ENCODE data around the gene TMEM41B.
A peak's percentile ranks its signal among the peaks of the same experiment; 100 is the strongest.
"Not testable (repeated sequence)": the region's sequence is repeated elsewhere in the genome, so short reads cannot be mapped to it uniquely, and the experiment has no call there.

The TMEM41B gene, protein sequence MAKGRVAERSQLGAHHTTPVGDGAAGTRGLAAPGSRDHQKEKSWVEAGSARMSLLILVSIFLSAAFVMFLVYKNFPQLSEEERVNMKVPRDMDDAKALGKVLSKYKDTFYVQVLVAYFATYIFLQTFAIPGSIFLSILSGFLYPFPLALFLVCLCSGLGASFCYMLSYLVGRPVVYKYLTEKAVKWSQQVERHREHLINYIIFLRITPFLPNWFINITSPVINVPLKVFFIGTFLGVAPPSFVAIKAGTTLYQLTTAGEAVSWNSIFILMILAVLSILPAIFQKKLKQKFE

DNA sequence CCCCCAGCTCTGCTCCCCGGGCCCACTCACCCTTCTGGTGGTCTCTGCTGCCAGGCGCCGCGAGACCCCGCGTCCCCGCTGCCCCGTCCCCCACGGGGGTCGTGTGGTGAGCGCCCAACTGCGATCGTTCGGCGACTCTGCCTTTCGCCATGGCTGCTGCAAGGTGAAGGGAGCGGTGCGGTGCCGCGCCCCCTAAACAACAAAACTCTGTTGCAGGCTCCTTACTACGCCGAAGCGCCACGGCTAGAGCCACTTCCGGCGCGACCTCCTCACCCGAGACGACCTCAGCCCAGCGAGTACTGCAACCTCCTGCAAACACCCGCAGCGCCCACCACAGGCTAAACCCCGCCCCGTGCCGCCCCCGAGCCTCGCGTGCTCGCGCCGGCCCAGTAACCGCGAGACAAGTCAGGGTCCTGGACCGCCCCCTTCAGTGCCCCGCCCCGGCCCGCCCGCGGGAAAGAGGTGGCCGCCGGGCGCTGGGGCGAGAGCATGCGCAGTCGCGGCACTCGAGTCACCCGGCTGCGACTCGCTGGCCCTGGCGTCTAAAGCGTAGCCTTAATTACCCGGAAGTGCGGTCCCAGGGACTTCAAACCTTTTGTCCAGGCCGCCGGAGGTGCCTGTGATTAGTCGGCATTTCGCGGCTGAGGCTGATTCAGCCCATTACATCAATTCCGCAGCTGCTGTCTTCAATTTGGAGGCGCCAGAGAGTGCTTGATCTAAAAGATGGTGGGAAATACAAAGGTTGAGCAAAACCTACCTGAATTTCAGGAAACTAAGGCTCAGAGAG is at the start of gene TMEM41B:
TMEM41B (minus strand) TSS at position 303 of the 787 bp plus-strand sequence; CDS start at position 151, 152 bp downstream.
- peak; percentile 99 to 100 for DNase-seq (ENCODE audit: low read depth in 2 of 2)

DNA sequence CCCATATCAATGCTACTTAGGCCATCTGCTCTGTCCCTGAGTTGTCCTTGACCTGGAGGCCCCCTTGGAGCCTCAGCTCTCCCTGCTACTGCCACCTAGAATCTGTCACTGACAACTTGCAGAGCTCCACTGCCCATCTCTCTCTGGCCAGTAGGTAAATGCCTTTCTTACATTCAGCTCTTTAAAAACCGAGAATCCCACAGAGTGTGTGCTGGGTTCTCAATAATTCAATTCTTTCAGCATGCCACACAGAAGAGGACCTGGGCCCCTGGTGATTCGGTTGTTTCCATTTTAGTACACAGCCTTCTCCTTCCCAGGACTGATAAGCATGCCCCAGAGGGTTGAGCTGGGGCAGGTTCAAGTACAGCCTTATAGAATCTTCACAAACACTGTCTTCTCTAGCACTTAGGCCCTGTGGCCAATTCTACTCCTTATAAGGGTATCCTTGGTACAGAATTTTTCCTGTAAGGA is 48.0 kb upstream of the TMEM41B start:
- no peak for DNase-seq (ENCODE audit: low read depth in 2 of 2)

DNA sequence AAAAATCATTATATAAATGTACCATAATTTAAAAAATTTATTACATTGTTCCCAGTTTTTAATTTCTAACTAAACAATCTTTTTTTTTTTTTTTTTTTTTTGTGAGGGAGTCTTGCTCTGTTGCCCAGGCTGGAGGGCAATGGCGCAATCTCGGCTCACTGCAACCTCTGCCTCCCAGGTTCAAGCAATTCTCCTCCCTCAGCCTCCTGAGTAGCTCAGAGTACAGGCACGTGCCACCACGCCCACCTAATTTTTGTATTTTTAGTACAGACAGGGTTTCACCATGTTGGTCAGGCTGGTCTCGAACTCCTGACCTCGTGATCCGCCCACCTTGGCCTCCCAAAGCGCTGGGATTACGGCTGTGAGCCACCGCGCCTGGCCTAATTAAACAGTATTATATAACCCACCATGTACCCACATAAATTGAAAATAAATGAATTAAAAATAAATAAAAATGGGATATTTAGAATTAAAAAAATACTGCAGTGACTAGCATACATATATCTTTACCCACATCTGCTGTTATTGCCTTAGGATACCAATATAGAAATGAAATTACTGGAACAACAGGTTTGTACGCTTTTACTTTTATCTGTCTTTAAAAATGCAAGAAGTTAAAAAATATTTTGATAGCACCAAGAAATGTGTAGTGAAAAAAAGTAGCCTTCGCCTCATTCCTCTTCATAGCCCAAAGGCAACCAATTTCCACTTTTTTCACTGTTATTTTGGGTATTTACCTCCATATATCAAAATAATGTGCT is 46.6 kb upstream of the TMEM41B start:
- not testable (repeated sequence) for DNase-seq (ENCODE audit: low read depth in 2 of 2)

DNA sequence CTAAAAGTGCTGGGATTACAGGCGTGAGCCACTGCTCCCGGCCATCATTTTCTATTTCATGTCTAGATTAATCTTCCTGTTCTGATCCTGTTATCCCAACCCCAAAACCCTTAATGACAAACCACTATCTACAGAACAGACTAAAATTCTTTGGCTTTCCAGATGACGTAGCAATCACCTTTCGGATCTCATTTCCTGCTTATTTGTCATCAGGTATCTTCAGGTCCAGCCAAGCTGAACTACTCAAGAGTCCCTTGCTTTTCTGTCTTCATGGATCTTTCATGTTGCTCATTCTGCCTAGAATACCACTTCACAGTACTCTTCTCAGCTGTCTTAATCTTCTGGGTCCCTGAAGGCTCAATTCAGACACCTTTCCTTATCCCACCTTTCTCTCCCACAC is 42.6 kb upstream of the TMEM41B start:
- no peak for DNase-seq (ENCODE audit: low read depth in 2 of 2)

DNA sequence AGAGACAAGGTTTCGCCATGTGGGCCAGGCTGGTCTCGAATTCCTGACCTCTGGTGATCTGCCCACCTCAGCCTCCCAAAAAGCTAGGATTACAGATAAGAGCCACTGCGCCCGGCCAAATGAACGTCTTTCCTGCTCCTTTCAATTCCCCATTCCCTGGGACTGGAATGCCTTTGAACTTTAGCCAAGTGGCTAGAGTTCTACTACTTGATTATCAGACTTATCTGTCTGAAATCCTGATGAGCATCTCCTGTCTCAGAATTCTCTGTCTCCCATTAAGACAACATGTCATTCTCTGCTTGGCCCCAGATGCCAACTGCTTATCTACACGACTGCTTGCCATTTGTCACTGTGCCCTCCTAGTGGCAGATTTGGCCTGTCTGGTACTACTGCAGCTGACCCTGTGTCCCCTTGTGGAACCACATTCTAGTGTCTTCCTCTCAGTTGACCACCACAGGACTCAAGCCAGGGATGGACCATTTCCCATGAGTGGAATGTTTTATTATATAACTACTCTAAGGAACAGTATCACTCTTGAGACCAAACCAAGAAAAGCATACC is 37.0 kb upstream of the TMEM41B start:
- no peak for DNase-seq (ENCODE audit: low read depth in 2 of 2)

DNA sequence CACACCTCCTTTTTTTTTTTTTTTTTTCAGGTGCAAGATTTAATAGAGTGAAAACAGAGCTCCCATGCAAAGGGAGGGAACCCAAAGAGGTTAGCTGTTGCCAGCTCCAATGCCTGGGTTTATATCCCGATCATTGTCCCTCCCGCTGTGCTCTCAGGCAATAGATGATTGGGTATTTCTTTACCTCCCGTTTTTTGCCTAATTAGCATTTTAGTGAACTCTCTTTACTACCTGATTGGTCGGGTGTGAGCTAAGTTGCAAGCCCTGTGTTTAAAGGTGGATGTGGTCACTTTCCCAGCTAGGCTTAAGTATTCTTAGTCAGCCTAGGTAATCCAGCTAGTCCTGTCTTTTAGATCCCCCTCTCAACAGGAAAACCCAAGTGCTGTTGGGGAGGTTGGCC is 33.4 kb upstream of the TMEM41B start:
- not testable (repeated sequence) for DNase-seq (ENCODE audit: low read depth in 2 of 2)

DNA sequence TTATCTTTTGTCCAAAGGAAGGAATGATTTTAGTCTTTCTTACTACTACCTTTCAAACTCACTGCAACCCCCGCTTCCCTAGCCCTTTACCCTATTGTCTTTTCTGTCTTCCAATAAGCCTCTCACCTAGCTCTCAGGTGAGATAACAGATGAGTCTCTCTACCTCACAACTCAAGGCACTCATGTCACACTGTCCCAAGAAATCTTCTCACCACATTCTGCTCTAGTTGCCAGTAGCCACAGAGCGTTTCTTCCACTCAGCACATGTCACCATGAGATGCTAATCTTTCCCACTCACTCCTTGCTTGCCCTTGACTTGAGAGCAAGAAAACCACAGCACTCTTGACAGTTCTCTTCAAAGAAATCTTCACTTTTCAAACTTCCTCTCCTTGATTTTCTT is 32.7 kb upstream of the TMEM41B start:
- DNase-seq (ENCODE audit: low read depth in 2 of 2) = no peak

DNA sequence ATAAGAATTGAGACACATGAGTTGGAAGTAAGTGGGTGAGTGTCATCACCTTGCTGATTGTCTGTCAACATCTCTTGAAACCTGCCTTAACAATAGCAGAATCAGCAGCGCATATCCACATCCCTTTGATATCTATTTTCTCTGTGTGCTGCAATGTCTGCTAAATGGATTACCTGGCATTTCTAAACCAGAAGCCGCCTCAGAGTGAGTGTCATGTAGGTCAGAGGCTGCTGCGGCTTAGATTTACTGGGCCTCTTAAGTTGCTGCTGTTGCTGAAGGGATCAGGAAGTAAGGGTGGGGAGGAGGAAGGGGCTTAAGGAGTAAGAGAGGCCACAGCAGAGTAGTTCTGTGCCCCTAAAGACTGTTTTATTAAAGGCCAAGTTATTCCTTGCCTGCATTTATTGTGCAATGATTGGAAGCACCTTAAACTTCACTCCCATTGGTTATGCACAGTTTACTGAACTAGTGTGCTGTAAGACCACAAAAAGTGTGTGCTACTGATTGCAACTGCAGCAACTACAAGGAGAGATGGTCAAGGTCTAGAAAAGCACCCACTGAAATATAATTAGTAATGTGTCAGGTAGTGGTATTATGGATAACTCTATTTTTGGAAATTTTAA is 29.8 kb upstream of the TMEM41B start:
- DNase-seq (ENCODE audit: low read depth in 2 of 2) = no peak

DNA sequence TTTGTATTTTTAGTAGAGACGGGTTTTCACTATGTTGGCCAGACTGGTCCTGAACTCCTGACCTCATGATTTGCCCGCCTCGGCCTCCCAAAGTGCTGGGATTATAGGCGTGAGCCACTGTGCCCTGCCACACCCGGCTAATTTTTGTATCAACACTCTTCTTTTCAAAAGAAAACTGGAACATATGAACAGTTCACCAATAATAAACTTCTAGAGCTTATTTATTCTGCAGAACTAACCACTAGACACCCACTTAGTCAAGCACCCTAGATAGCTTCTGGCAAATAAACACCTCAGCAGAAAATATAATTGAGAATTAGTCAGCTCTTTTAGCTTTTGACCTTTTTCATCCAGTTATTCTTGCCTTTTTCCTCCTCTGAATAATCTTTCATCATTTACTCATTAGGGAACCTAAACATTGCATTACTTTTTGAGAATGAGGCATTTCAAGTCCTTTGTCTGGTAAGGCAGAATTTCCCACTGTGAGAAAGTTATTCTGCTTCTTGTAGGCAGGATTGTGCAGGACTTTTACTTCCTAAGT is 27.3 kb upstream of the TMEM41B start:
- DNase-seq (ENCODE audit: low read depth in 2 of 2) = no peak

DNA sequence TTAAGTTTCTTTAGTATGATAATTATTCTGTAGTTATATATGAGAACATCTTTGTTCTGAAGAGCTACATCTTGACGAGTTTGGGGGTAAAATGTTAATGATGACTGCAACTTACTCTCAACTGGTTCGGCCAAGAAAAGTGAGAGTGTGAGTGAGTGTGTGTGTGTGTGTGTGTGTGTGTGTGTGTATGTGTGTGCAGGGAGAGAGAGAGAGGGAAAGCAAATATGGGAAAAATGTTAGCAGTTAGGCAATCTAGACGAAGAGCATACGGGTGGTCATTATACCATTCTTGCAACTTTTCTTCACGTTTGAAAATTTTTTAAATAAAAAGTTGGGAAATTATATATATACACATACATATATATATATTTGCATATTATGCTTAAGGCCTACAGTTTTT is 18.3 kb upstream of the TMEM41B start:
- no peak for DNase-seq (ENCODE audit: low read depth in 2 of 2)

DNA sequence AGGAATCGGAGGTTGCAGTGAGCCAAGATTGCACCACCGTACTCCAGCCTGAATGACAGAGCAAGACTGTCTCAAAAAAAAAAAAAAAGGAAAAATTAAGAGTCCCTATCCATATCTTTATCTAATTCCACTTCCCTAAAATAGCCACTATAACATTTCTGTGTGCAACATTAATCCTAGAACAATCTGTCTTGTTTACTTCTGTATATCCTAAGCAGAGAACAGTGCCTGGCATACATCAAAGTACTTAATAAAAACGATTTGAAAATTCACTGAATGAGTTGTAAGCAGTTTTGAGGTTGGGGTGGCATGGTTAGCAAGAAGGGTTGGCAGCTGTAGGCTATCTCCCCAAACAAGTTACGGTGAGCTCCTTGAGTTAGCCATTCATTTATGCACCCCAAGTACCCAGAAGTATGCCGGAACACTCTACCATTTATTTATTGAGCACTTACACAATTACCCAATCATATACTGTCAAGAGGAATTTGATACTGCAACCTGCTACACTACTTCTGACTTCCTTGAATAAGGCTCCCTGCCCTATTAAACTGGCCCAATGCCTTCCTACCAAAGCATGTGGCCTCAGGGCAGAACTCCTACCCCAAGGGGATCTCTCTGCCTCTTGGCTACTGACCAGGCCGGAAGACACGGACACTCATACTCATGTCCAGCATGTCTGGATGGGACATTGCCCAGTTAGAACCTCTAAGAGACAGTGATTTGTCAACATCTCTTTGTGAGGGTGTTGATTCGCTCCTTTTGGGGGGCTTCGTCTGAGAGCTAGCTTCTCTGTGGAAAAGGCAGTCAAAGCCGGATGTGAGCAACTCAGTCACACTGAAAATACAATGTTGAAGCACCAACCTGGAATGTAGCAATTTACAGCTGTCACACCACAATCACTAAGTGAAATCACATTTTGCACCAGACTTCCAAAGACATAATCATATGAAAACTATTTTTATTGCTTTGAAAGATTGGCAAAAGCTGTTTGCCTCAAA is 16.3 kb upstream of the TMEM41B start:
- no peak for DNase-seq (ENCODE audit: low read depth in 2 of 2)

DNA sequence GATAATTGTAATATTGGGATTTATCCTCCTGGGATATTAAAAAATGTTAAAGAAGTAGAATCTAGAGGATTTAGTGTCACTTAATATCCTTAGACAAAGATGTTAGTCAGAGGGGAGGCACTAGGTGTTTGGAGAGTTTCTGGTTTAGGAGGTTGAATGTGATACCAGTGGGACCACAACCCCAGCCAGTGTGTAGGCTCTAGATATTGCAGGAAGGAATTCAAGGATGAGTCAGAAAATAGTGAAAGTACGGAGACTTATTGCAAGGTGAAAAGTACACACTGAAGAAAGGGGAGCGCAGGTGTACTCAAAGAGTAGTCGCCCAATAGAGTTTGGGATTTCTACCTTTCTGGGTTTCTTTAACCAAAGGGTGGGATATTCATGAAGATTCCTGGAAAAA is 5.7 kb upstream of the TMEM41B start:
- no peak for DNase-seq (ENCODE audit: low read depth in 2 of 2)

DNA sequence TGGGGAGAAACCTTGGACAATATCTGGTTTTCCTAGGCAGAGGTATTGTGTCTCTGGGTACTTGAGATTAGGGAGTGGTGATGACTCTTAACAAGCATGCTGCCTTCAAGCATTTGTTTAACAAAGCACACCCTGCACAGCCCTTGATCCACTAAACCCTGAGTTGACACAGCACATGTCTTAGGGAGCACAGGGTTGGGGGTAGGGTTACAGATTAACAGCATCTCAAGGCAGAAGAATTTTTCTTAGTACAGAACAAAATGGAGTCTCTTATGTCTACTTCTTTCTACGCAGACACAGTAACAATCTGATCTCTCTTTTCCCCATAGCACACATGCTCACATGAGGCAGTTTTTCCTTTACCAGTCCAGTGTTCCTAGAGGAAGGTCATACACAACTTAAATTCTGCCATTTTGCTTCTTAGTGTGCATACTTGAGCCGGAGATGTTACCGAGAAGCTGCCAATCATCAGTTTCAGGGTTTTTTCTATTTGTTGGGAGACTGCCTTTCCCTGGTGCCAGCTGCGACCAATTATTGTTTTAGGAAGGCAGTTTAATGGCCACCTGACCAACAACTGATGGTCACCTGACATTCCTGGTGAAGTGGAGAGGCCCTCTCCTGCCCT is 5.1 kb upstream of the TMEM41B start:
- not testable (repeated sequence) for DNase-seq (ENCODE audit: low read depth in 2 of 2)

DNA sequence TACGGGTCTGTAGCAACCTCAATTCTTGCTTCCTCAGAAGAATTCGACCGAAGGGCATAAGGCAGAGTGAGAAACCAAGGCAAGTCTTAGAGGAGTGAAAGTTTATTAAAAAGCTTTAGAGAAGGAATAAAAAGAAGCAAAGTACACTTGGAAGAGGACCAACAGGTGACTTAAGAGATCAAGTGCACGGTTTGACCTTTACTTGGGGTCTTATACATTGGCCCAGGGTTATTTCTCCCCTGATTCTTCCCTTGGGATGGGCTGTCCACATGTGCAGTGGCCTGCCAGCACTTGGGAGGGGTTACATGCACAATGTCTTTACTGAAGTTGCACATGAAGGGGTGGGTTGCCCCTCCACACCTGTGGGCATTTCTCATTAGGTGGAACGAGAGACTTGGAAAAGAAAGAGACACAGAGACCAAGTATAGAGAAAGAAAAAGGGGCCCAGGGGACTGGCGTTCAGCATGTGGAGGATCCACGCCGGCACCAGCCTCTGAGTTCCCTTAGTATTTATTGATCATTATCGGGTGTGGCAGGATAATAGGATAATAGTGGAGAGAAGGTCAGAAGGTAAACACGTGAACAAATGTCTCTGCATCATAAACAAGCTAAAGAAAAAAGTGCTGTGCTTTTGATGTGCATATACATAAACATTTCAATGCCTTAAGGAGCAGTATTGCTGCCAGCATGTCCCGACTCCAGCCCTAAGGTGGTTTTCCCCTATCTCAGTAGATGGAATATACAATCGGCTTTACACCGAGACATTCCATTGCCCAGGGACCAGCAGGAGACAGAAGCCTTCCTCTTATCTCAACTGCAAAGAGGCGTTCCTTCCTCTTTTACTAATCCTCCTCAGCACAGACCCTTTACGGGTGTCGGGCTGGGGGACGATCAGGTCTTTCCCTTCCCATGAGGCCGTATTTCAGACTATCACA is 4.3 kb upstream of the TMEM41B start:
- not testable (repeated sequence) for DNase-seq (ENCODE audit: low read depth in 2 of 2)

DNA sequence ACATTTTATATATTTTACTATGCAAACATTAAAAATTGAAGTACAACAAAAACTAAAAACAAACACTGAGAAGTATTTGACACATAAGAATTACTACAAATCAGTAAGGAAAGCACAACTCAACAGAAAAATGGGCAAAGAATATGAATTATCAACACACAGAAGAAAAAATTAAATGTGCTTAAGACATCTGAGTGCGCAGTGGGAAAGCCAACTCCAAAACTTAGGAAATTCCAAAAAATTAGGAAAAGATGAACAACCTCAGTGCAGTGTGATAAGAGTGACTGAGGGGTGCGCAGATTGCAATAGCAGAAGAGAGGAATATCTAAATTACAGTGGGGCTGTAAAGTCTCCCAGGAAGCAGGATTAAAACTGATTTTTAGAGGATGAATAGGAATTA is 1.9 kb upstream of the TMEM41B start:
- DNase-seq (ENCODE audit: low read depth in 2 of 2) = no peak

DNA sequence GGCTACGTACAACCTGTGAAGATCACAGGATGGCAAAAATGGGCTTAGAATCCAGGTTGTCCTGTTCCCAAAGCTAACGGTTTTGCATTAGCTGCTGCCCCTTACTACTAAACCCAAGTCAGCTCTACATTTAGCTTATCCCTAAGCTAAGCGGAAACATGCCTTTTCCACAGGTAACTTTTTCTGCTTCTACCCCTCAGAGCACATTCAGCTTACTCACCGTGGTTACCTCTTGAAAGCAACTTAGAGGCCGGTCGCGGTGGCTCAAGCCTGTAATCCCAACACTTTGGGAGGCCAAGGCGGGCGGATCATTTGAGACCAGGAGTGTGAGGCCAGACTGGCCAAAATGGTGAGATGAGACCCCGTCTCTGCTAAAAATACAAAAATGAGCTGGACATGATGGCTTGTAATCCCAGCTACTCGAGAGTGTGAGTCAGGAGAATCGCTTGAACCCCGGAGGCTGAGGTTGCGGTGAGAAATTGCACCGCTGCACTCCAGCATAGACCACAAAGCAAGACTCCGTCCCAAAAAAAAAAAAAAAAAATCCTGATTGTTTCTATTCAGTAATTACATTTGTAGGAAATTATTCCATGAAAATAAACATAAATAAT is 790 bp upstream of the TMEM41B start:
- no peak for DNase-seq (ENCODE audit: low read depth in 2 of 2)

DNA sequence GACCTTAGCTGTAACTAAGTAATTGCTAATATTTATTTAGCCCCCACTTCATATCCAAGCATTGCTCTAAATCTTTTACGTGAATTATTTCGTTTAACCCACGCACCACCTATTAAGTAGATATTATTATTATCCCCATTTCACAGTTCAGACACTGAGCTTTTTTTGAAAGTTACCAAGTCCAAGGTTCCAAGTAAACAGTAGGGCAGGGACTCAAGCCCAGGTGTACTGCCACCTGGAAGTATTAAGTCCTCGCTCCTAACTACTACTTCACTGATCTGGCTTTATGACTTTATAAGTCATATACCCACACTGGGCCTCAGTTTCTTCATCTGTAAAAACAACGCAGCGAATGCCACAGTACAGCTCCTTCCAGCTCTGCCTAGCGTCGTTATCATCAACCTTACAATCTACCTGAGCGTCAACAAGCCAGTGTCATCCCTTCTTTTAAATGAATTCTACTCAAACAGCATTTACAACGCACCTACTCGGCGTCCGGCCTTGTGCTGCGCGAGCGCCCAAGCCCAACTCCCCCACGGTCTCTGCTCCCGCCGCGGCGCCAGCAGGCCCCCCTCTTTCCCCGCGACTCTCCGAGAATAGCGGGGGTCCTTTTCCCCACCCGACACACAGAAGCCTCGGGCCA is 624 bp downstream of the TMEM41B start:
- peak in 1 of 2 donors; percentile 15 for DNase-seq (ENCODE audit: low read depth in 2 of 2)
